Liver (tissue), 9 donors: ENCODE results near the gene CMTM1. TPM values are rescaled to one million over a fixed set of nuclear protein-coding genes. Genes with fewer than 3 reads are reported as not detected.

Experiments
- DNase-seq: peaks from one replicate; pipeline ENCODE4 v3.0.0-alpha.2; 2017; ENCODE audit warnings: low spot score
- H3K27ac ChIP-seq, 2 donors: one replicate each; pipeline ENCODE4 v1.7.0; 2013; ENCODE audit warnings: inconsistent platforms in 2 of 2, low read length in 2 of 2, control low read depth in 1 of 2, low read depth in 1 of 2, mild to moderate bottlenecking in 1 of 2
- H3K27me3 ChIP-seq, 4 donors: one replicate each; pipeline versions ENCODE4 v1.6.1 to v1.7.0; 2013; ENCODE audit warnings: low read length in 3 of 4, inconsistent platforms in 1 of 4, mild to moderate bottlenecking in 1 of 4, moderate library complexity in 1 of 4; ENCODE audit not compliant: control insufficient read depth in 4 of 4, insufficient read depth in 4 of 4
- H3K36me3 ChIP-seq, 4 donors: one replicate each; pipeline versions ENCODE4 v1.6.1 to v1.7.0; 2013; ENCODE audit warnings: low read length in 3 of 4, mild to moderate bottlenecking in 3 of 4, low read depth in 1 of 4, moderate library complexity in 1 of 4; ENCODE audit not compliant: control insufficient read depth in 4 of 4, insufficient read depth in 3 of 4
- H3K4me1 ChIP-seq, 4 donors: one replicate each; pipeline versions ENCODE4 v1.6.1 to v1.7.0; 2013; ENCODE audit warnings: low read length in 3 of 4, mild to moderate bottlenecking in 3 of 4, moderate library complexity in 1 of 4; ENCODE audit not compliant: control insufficient read depth in 4 of 4, insufficient read depth in 4 of 4
- H3K4me3 ChIP-seq, 3 donors: one replicate each; pipeline versions ENCODE4 v1.6.1 to v1.7.0; 2013; ENCODE audit warnings: low read length in 3 of 3, control low read depth in 1 of 3, low read depth in 1 of 3, mild to moderate bottlenecking in 1 of 3
- H3K9ac ChIP-seq, 2 donors: one replicate each; pipeline ENCODE4 v1.7.0; 2013; ENCODE audit warnings: low read length in 2 of 2, mild to moderate bottlenecking in 2 of 2, moderate library complexity in 2 of 2, control low read depth in 1 of 2, low read depth in 1 of 2
- H3K9me3 ChIP-seq, 4 donors: one replicate each; pipeline versions ENCODE4 v1.6.1 to v1.7.0; 2013; ENCODE audit warnings: low read length in 3 of 4; ENCODE audit not compliant: control insufficient read depth in 4 of 4
- ATF3 ChIP-seq: IDR thresholded peaks from 2 replicates; pipeline ENCODE4 v1.6.1; 2016; ENCODE audit warnings: antibody characterized with exemption
- EGR1 ChIP-seq, 2 donors: IDR thresholded peaks; 2 replicates each; pipeline ENCODE4 v1.6.1; 2016 to 2018; ENCODE audit warnings: antibody characterized with exemption in 2 of 2, low read depth in 2 of 2
- FOXA1 ChIP-seq: IDR thresholded peaks from 2 replicates; pipeline ENCODE4 v1.6.1; 2016; ENCODE audit warnings: antibody characterized with exemption
- FOXA2 ChIP-seq: IDR thresholded peaks from 2 replicates; pipeline ENCODE4 v1.6.1; 2016; ENCODE audit warnings: antibody characterized with exemption
- GABPA ChIP-seq, 2 donors: IDR thresholded peaks in 1 of 2; conservative IDR thresholded peaks in 1 of 2; 2 replicates each; pipeline ENCODE4 v1.6.1; 2016; ENCODE audit warnings: antibody characterized with exemption in 2 of 2, mild to moderate bottlenecking in 1 of 2, moderate library complexity in 1 of 2
- HNF4A ChIP-seq, 2 donors: conservative IDR thresholded peaks; 2 replicates each; pipeline ENCODE4 v1.6.1; 2016; ENCODE audit warnings: antibody characterized with exemption in 2 of 2, mild to moderate bottlenecking in 2 of 2
- HNF4G ChIP-seq: IDR thresholded peaks from 2 replicates; pipeline ENCODE4 v1.6.1; 2016; ENCODE audit warnings: antibody characterized with exemption
- JUND ChIP-seq, 2 donors: IDR thresholded peaks; 2 replicates each; pipeline ENCODE4 v1.6.1; 2016; ENCODE audit warnings: antibody characterized with exemption in 2 of 2
- NR2F2 ChIP-seq: IDR thresholded peaks from 2 replicates; pipeline ENCODE4 v1.6.1; 2016; ENCODE audit warnings: antibody characterized with exemption
- RAD21 ChIP-seq, 2 donors: IDR thresholded peaks; 2 replicates each; pipeline ENCODE4 v1.6.1; 2016; ENCODE audit warnings: antibody characterized with exemption in 2 of 2, mild to moderate bottlenecking in 2 of 2
- REST ChIP-seq: IDR thresholded peaks from 2 replicates; pipeline ENCODE4 v1.6.1; 2016; ENCODE audit warnings: antibody characterized with exemption, mild to moderate bottlenecking
- RXRA ChIP-seq, 2 donors: IDR thresholded peaks; 2 replicates each; pipeline ENCODE4 v1.6.1; 2017 to 2018; ENCODE audit warnings: antibody characterized with exemption in 2 of 2, mild to moderate bottlenecking in 1 of 2
- SP1 ChIP-seq: IDR thresholded peaks from 2 replicates; pipeline ENCODE4 v1.6.1; 2018; ENCODE audit warnings: antibody characterized with exemption, mild to moderate bottlenecking
- TAF1 ChIP-seq: conservative IDR thresholded peaks from 2 replicates; pipeline ENCODE4 v1.6.1; 2016; ENCODE audit warnings: antibody characterized with exemption, mild to moderate bottlenecking
- YY1 ChIP-seq: IDR thresholded peaks from 2 replicates; pipeline ENCODE4 v1.6.1; 2016; ENCODE audit warnings: antibody characterized with exemption, mild to moderate bottlenecking
- WGBS: extraction: QIAGEN DNeasy Blood & Tissue Kit; methylation state at CpG from one replicate; pipeline ENCODE4 v1.1.7; 2013; 5-methylcytosine and 5-hydroxymethylcytosine counted together
- polyA plus RNA-seq, 2 donors: library from polyadenylated mRNA; stranded (reverse) in 1 of 2; unstranded in 1 of 2; fragments of 200-250 nt in 1 of 2; fragments of >200 nt in 1 of 2; fragmentation: Nextera tagmentation in 1 of 2; extraction: Ambion mirVana in 1 of 2; gene quantifications; one replicate each; pipeline versions ENCODE4 v1.2.1 to v1.2.3, GENCODE V29; 2013 to 2015
- total RNA-seq, 2 donors: library from RNA; depleted of rRNA; stranded (reverse); fragments of >200 nt; gene quantifications; one replicate each; pipeline ENCODE4 v1.2.3, GENCODE V29; 2014
- TF ChIP-seq, protein P1 (sequence below): IDR thresholded peaks from 2 replicates; pipeline ENCODE4 v1.6.1; 2016; ENCODE audit warnings: antibody characterized with exemption
- TF ChIP-seq, protein P2 (sequence below): IDR thresholded peaks from 2 replicates; pipeline ENCODE4 v1.6.1; 2016; ENCODE audit warnings: antibody characterized with exemption
- TF ChIP-seq, protein P3 (sequence below): fragments of 150-350 bp; IDR thresholded peaks from 2 replicates; pipeline ENCODE4 v1.5.1; 2017; ENCODE audit warnings: improper control_type of control experiment, low read depth, low read length; ENCODE audit not compliant: missing input control
- donor health status: healthy.
- donor health status: healthy.
- donor health status: healthy.
- donor health status: healthy.
- donor health status: healthy.

The CMTM1 gene
- total and polyA plus RNA-seq, 4 donors = 0.32 to 0.84 (median 0.49) TPM

GRCh38 chr16:66547101-66547989 is 18.9 kb upstream of the CMTM1 start:
- H3K27me3 ChIP-seq = no peaks in the 10 kb centered on the region
- H3K36me3 ChIP-seq = peaks cover 0 to 4% (median under 1%) of the 10 kb centered on the region in 4 donors
- H3K27ac ChIP-seq = no peak overlapping the region
- TF ChIP-seq SP1 (no peak), JUND (IDR thresholded peaks at IDR 0.05) (no peak), REST (no peak), HNF4G (no peak), FOXA2 (no peak), FOXA1 (no peak), YY1 (no peak), HNF4A (conservative IDR thresholded peaks at IDR 0.05) (no peak), NR2F2 (no peak), GABPA (IDR thresholded peaks at IDR 0.05 in 1 of 2, conservative IDR thresholded peaks at IDR 0.05 in 1 of 2) (no peak), ATF3 (no peak), RXRA (IDR thresholded peaks at IDR 0.05) (no peak), RAD21 (IDR thresholded peaks at IDR 0.05) (no peak), TAF1 (no peak), EGR1 (IDR thresholded peaks at IDR 0.05; ENCODE audit: low read depth in 2 of 2) (no peak)
- TF ChIP-seq, protein P1, sequence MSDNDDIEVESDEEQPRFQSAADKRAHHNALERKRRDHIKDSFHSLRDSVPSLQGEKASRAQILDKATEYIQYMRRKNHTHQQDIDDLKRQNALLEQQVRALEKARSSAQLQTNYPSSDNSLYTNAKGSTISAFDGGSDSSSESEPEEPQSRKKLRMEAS = no peak
- TF ChIP-seq, protein P2, sequence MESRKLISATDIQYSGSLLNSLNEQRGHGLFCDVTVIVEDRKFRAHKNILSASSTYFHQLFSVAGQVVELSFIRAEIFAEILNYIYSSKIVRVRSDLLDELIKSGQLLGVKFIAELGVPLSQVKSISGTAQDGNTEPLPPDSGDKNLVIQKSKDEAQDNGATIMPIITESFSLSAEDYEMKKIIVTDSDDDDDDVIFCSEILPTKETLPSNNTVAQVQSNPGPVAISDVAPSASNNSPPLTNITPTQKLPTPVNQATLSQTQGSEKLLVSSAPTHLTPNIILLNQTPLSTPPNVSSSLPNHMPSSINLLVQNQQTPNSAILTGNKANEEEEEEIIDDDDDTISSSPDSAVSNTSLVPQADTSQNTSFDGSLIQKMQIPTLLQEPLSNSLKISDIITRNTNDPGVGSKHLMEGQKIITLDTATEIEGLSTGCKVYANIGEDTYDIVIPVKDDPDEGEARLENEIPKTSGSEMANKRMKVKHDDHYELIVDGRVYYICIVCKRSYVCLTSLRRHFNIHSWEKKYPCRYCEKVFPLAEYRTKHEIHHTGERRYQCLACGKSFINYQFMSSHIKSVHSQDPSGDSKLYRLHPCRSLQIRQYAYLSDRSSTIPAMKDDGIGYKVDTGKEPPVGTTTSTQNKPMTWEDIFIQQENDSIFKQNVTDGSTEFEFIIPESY = no peak
- TF ChIP-seq, protein P3, sequence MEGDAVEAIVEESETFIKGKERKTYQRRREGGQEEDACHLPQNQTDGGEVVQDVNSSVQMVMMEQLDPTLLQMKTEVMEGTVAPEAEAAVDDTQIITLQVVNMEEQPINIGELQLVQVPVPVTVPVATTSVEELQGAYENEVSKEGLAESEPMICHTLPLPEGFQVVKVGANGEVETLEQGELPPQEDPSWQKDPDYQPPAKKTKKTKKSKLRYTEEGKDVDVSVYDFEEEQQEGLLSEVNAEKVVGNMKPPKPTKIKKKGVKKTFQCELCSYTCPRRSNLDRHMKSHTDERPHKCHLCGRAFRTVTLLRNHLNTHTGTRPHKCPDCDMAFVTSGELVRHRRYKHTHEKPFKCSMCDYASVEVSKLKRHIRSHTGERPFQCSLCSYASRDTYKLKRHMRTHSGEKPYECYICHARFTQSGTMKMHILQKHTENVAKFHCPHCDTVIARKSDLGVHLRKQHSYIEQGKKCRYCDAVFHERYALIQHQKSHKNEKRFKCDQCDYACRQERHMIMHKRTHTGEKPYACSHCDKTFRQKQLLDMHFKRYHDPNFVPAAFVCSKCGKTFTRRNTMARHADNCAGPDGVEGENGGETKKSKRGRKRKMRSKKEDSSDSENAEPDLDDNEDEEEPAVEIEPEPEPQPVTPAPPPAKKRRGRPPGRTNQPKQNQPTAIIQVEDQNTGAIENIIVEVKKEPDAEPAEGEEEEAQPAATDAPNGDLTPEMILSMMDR = no peak
- no peak overlapping the region for H3K9ac ChIP-seq
- no peaks in the 10 kb centered on the region for H3K9me3 ChIP-seq
- H3K4me3 ChIP-seq = no peak overlapping the region
- no peak for DNase-seq
- peaks cover 2 to 20% (median 17%) of the 10 kb centered on the region in 4 donors for H3K4me1 ChIP-seq
- 95% methylated on average over 5 of the region's 5 CpGs for WGBS
